GM12865 (cell line): ENCODE results near the gene FKBP1B.

Source experiments
- DNase-seq: peaks from one replicate; pipeline ENCODE4 v3.0.0; 2010; ENCODE audit warnings: low read depth
- H3K4me3 ChIP-seq: 2 replicates; pipeline ENCODE4 v1.5.1; 2011; ENCODE audit warnings: mild to moderate bottlenecking, low read depth, low read length, control low read depth
- CTCF ChIP-seq: IDR thresholded peaks from 2 replicates; pipeline ENCODE4 v1.5.1; 2011; ENCODE audit warnings: low read length, control low read depth, low read depth, inconsistent platforms; ENCODE audit not compliant: insufficient read depth; ENCODE audit errors: missing control alignments

Gene FKBP1B

GRCh38 chr2:24073816-24074215 is 24.3 kb downstream of the FKBP1B start:
- no peak for TF ChIP-seq CTCF
- no peak overlapping the region for H3K4me3 ChIP-seq
- no peak for DNase-seq

GRCh38 chr2:24075259-24075658 is 25.7 kb downstream of the FKBP1B start:
- peak overlapping the region; percentile 85 for H3K4me3 ChIP-seq
- TF ChIP-seq CTCF = no peak
- no peak for DNase-seq

GRCh38 chr2:24075915-24076848 is 26.6 kb downstream of the FKBP1B start, which contains the start of gene SF3B6:
SF3B6 (minus strand) TSS chr2:24076326; CDS start chr2:24076229, 97 bp downstream.
- peak within 1 kb of the TSS; percentile 85 for H3K4me3 ChIP-seq
- TF ChIP-seq CTCF = no peak
- peak; percentile 99 for DNase-seq

GRCh38 chr2:24076849-24077534 is 27.5 kb downstream of the FKBP1B start:
- peak overlapping the region; percentile 72 for H3K4me3 ChIP-seq
- DNase-seq = peak; percentile 29
- no peak for TF ChIP-seq CTCF

- DNase-seq = no peak
- H3K4me3 ChIP-seq = peak overlapping the region; percentile 72
- TF ChIP-seq CTCF = no peak
Observed at GRCh38 chr2:24077535-24077877, 28.0 kb downstream of the FKBP1B start.

- no peak for DNase-seq
- TF ChIP-seq CTCF = no peak
- no peak overlapping the region; the same call in 1 of the 2 replicates for H3K4me3 ChIP-seq
Observed at GRCh38 chr2:24077879-24078278, 28.3 kb downstream of the FKBP1B start.
